IMR-90 (cell line): Measurements from ENCODE around the gene RC3H1. TPM values are rescaled to one million over a fixed set of nuclear protein-coding genes. Genes with fewer than 3 reads are reported as not detected.

Experiments used
- ATAC-seq: fragments of 200-7000 bp; cut with Tn5 transposase; 2 replicates; pipeline ENCODE4 v1.9.1; 2020; ENCODE audit warnings: low read depth, mild to moderate bottlenecking, moderate library complexity
- BruUV-seq: library from RNA; stranded (reverse); fragments of 400-500 nt; replicated peaks from 2 replicates; lab custom pipeline; 2021; lab: Mats Ljungman, UMichigan
- CTCF ChIA-PET: fragments of 300-600 bp; formaldehyde crosslinking; extraction: SDS; loops from one replicate; lab custom pipeline; 2021; ENCODE audit warnings: antibody characterized with exemption; lab: Yijun Ruan, JAX
- POLR2A ChIA-PET: fragments of 300-600 bp; sonication (Branson Sonifier 250); formaldehyde crosslinking; loops from one replicate; lab custom pipeline; 2022; ENCODE audit warnings: antibody characterized with exemption; ENCODE audit not compliant: unreplicated experiment; lab: Charles Lee
- DNase-seq: peaks from one replicate; pipeline ENCODE4 v3.0.0; 2013
- H2AFZ ChIP-seq: replicated peaks from 2 replicates; pipeline ENCODE3; 2013; ENCODE audit warnings: low read length, mild to moderate bottlenecking; ENCODE audit not compliant: poor library complexity
- H2AK5ac ChIP-seq: 2 replicates; pipeline ENCODE4 v1.6.1; 2013; ENCODE audit warnings: low read depth, low read length, inconsistent platforms
- H2AK9ac ChIP-seq: replicated peaks from 2 replicates; pipeline ENCODE3; 2013; ENCODE audit warnings: mild to moderate bottlenecking, low read depth, low read length, moderate library complexity; ENCODE audit not compliant: poor library complexity
- H2BK120ac ChIP-seq: 2 replicates; pipeline ENCODE4 v1.6.1; 2013; ENCODE audit warnings: low read depth, low read length, inconsistent platforms
- H2BK15ac ChIP-seq: 3 replicates; pipeline ENCODE4 v1.6.1; 2013; ENCODE audit warnings: low read depth, low read length, inconsistent platforms
- H2BK20ac ChIP-seq: 2 replicates; pipeline ENCODE4 v1.6.1; 2013; ENCODE audit warnings: low read depth, mild to moderate bottlenecking, inconsistent platforms, low read length, moderate library complexity
- H2BK5ac ChIP-seq: 2 replicates; pipeline ENCODE4 v1.6.1; 2013; ENCODE audit warnings: mild to moderate bottlenecking, low read depth, low read length, inconsistent platforms; ENCODE audit not compliant: poor library complexity, severe bottlenecking
- H3K14ac ChIP-seq: replicated peaks from 2 replicates; pipeline ENCODE4 v1.6.1; 2013; ENCODE audit warnings: low read depth, low read length, inconsistent platforms
- H3K18ac ChIP-seq: 2 replicates; pipeline ENCODE4 v1.6.1; 2013; ENCODE audit warnings: low read depth, low read length, control low read depth
- H3K23ac ChIP-seq: 2 replicates; pipeline ENCODE4 v1.6.1; 2013; ENCODE audit warnings: low read depth, low read length, inconsistent platforms
- H3K27ac ChIP-seq: 2 replicates; pipeline ENCODE4 v1.5.1; 2013; ENCODE audit warnings: mild to moderate bottlenecking, control low read depth, low read length; ENCODE audit not compliant: insufficient read depth
- H3K27me3 ChIP-seq: 2 replicates; pipeline ENCODE4 v1.6.1; 2013; ENCODE audit warnings: low read length; ENCODE audit not compliant: control insufficient read depth, insufficient read depth
- H3K36me3 ChIP-seq: 2 replicates; pipeline ENCODE4 v1.6.1; 2013; ENCODE audit warnings: low read length, mixed read lengths; ENCODE audit not compliant: control insufficient read depth, insufficient read depth
- H3K4ac ChIP-seq: 2 replicates; pipeline ENCODE4 v1.6.1; 2013; ENCODE audit warnings: low read depth, low read length, inconsistent platforms
- H3K4me1 ChIP-seq: 2 replicates; pipeline ENCODE4 v1.6.1; 2013; ENCODE audit warnings: low read length, mixed read lengths; ENCODE audit not compliant: control insufficient read depth, insufficient read depth
- H3K4me2 ChIP-seq: 2 replicates; pipeline ENCODE4 v1.6.1; 2013; ENCODE audit warnings: low read depth, mild to moderate bottlenecking, control low read depth, low read length, moderate library complexity
- H3K4me3 ChIP-seq: 2 replicates; pipeline ENCODE4 v1.5.1; 2013; ENCODE audit warnings: low read depth, mild to moderate bottlenecking, control low read depth, low read length, moderate library complexity; ENCODE audit not compliant: insufficient read depth
- H3K56ac ChIP-seq: 2 replicates; pipeline ENCODE4 v1.6.1; 2013; ENCODE audit warnings: low read length, inconsistent platforms; ENCODE audit not compliant: insufficient read depth; ENCODE audit errors: extremely low read depth
- H3K79me1 ChIP-seq, 2 experiments: 2 replicates each; pipeline ENCODE4 v1.6.1; 2013; ENCODE audit warnings: low read length in 2 of 2, inconsistent platforms in 1 of 2, low read depth in 1 of 2
- H3K9ac ChIP-seq: 2 replicates; pipeline ENCODE4 v1.6.1; 2013; ENCODE audit warnings: low read depth, low read length, control low read depth
- H3K9me1 ChIP-seq: 2 replicates; pipeline ENCODE4 v1.6.1; 2013; ENCODE audit warnings: low read length, inconsistent platforms; ENCODE audit not compliant: insufficient read depth
- H3K9me3 ChIP-seq: 2 replicates; pipeline ENCODE4 v1.6.1; 2013; ENCODE audit warnings: low read length; ENCODE audit not compliant: control insufficient read depth, insufficient read depth
- H4K20me1 ChIP-seq: 2 replicates; pipeline ENCODE4 v1.6.1; 2013; ENCODE audit warnings: low read length, inconsistent platforms; ENCODE audit not compliant: insufficient read depth
- H4K5ac ChIP-seq: 2 replicates; pipeline ENCODE4 v1.6.1; 2013; ENCODE audit warnings: mild to moderate bottlenecking, low read depth, low read length, control low read depth
- H4K8ac ChIP-seq, 2 experiments: 2 replicates each; pipeline ENCODE4 v1.6.1; 2013; ENCODE audit warnings: low read depth in 2 of 2, low read length in 2 of 2, control low read depth in 1 of 2, inconsistent platforms in 1 of 2
- H4K91ac ChIP-seq: 2 replicates; pipeline ENCODE4 v1.6.1; 2013; ENCODE audit warnings: low read depth, low read length, inconsistent platforms; ENCODE audit not compliant: insufficient read depth
- BHLHE40 ChIP-seq: fragments of 150-350 bp; IDR thresholded peaks from 2 replicates; pipeline ENCODE4 v1.6.1; 2016; ENCODE audit warnings: mild to moderate bottlenecking, low read depth, low read length
- CEBPB ChIP-seq: IDR thresholded peaks from 2 replicates; pipeline ENCODE4 v1.6.1; 2012; ENCODE audit warnings: low read depth, low read length, improper control_type of control experiment
- CHD1 ChIP-seq: IDR thresholded peaks from 2 replicates; pipeline ENCODE4 v1.6.1; 2012; ENCODE audit warnings: low read depth, low read length, improper control_type of control experiment
- FOS ChIP-seq: fragments of 150-350 bp; IDR thresholded peaks from 2 replicates; pipeline ENCODE4 v1.6.1; 2016; ENCODE audit warnings: low read depth, low read length
- MAFK ChIP-seq: IDR thresholded peaks from 2 replicates; pipeline ENCODE4 v1.6.1; 2012; ENCODE audit warnings: low read depth, low read length, improper control_type of control experiment
- MAZ ChIP-seq: IDR thresholded peaks from 2 replicates; pipeline ENCODE4 v1.6.1; 2012; ENCODE audit warnings: low read depth, mild to moderate bottlenecking, low read length, improper control_type of control experiment, moderate library complexity, borderline replicate concordance
- MXI1 ChIP-seq: IDR thresholded peaks from 2 replicates; pipeline ENCODE4 v1.6.1; 2012; ENCODE audit warnings: low read depth, mild to moderate bottlenecking, low read length, moderate library complexity, borderline replicate concordance
- NFE2L2 ChIP-seq: fragments of 150-350 bp; IDR thresholded peaks from 2 replicates; pipeline ENCODE4 v1.6.1; 2016; ENCODE audit warnings: low read depth, mild to moderate bottlenecking, low read length
- POLR2A ChIP-seq: IDR thresholded peaks from 2 replicates; pipeline ENCODE4 v1.6.1; 2012; ENCODE audit warnings: mild to moderate bottlenecking, low read depth, low read length
- RAD21 ChIP-seq: IDR thresholded peaks from 2 replicates; pipeline ENCODE4 v1.6.1; 2012; ENCODE audit warnings: low read length, improper control_type of control experiment
- RCOR1 ChIP-seq: IDR thresholded peaks from 2 replicates; pipeline ENCODE4 v1.6.1; 2012; ENCODE audit warnings: mild to moderate bottlenecking, low read length, improper control_type of control experiment; ENCODE audit not compliant: insufficient replicate concordance
- RFX5 ChIP-seq: IDR thresholded peaks from 2 replicates; pipeline ENCODE4 v1.8.0; 2012; ENCODE audit warnings: low read depth, mild to moderate bottlenecking, low read length, moderate library complexity
- SMC3 ChIP-seq: fragments of 150-350 bp; IDR thresholded peaks from 2 replicates; pipeline ENCODE4 v1.6.1; 2016; ENCODE audit warnings: low read depth, mild to moderate bottlenecking, antibody characterized with exemption, low read length, moderate library complexity
- WGBS, 2 experiments: methylation state at CpG; one replicate each; pipeline versions ENCODE4 v1.1.5 to v1.1.7; 2013; ENCODE audit warnings: missing lambda C conversion rate in 2 of 2; ENCODE audit not compliant: insufficient read length in 1 of 2; ENCODE audit errors: extremely low coverage in 2 of 2; 5-methylcytosine and 5-hydroxymethylcytosine counted together
- dilution Hi-C: fragments of 300-500 bp; cut with HindIII; formaldehyde crosslinking; loops from one replicate; pipeline ENCODE4 v1.14.3; 2018; ENCODE audit warnings: low sequenced_read_pairs; ENCODE audit not compliant: unreplicated experiment
- in situ Hi-C: fragments of 300-500 bp; cut with MboI; formaldehyde crosslinking; loops from 3 replicates; pipeline ENCODE4 v1.14.3; 2019; ENCODE audit warnings: low sequenced_read_pairs, inconsistent platforms, mixed read lengths
- intact Hi-C: fragments of 100-400 bp; cut with micrococcal nuclease; formaldehyde crosslinking; loops from 2 replicates; pipeline ENCODE4 v1.10.0; 2022
- polyA plus RNA-seq, 3 experiments: library from polyadenylated mRNA; depleted of rRNA; stranded (reverse); fragments of >200 nt; gene quantifications; 2 replicates each; pipeline ENCODE4 v1.2.3, GENCODE V29; 2012; ENCODE audit warnings: low replicate concordance in 1 of 3
- total RNA-seq: library from RNA; depleted of rRNA; stranded (reverse); fragments of >200 nt; gene quantifications from 2 replicates; pipeline ENCODE4 v1.2.3, GENCODE V29; 2012
- TF ChIP-seq, protein P1 (sequence below): fragments of 150-350 bp; IDR thresholded peaks from 2 replicates; pipeline ENCODE4 v1.6.1; 2017; ENCODE audit warnings: mild to moderate bottlenecking, antibody characterized with exemption, low read length, low read depth
- TF ChIP-seq, protein P2 (sequence below): fragments of 150-350 bp; IDR thresholded peaks from 2 replicates; pipeline ENCODE4 v1.6.1; 2016; ENCODE audit warnings: low read depth, mild to moderate bottlenecking, low read length, moderate library complexity, borderline replicate concordance
- TF ChIP-seq, protein P3 (sequence below): conservative IDR thresholded peaks from 2 replicates; pipeline ENCODE4 v1.5.1; 2012; ENCODE audit warnings: mild to moderate bottlenecking, low read depth, low read length, improper control_type of control experiment

The RC3H1 gene
- total and polyA plus RNA-seq, 2 of the 4 experiments (the other 2 are of a cell fraction): 5.1 to 39.3 TPM

DNA sequence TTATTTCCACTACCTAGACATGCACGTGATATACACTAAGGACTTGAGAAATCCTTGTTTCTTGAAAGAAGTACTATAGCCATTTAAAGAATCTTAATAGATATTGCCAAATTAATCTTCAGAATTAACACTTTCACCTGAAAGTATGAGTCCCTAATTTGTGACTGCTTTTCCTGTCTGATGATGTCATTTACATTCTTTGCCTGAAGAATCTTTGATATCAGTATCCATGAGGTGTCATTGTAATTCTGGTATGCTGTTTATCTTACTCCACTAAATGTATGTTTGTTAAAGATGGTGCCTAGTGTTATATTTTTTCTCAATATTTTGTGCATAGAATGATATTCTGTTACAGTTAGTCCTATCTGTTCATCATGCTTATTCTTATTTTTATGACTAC, 48.5 kb upstream of the RC3H1 start:
- no peak overlapping the region for H2BK120ac ChIP-seq
- WGBS, 2 experiments: no CpG with 5 or more reads among the region's 1 CpG
- H3K27me3 ChIP-seq: no peaks in the 10 kb centered on the region
- no peak overlapping the region for H2BK5ac ChIP-seq
- no peaks in the 10 kb centered on the region for H3K79me1 ChIP-seq
- intact Hi-C loops: loop anchor here (5.0 kb wide), 4 partner anchors 48 to 1328 kb away; partner anchors contain the start of gene RC3H1
- H3K18ac ChIP-seq: no peak overlapping the region
- no peak overlapping the region for H2AFZ ChIP-seq
- POLR2A ChIA-PET: no interaction called here
- CTCF ChIA-PET: no interaction called here
- H3K56ac ChIP-seq: no peak overlapping the region
- H3K4me1 ChIP-seq: no peaks in the 10 kb centered on the region
- H3K9me1 ChIP-seq: no peaks in the 10 kb centered on the region
- in situ Hi-C loops: loop anchor here (10.0 kb wide), 2 partner anchors 76 to 1326 kb away; no protein-coding TSS in a partner anchor
- no TSS peak for BruUV-seq
- no peak overlapping the region for H2BK15ac ChIP-seq
- no peak overlapping the region for H3K4me3 ChIP-seq
- no peak overlapping the region for H2AK9ac ChIP-seq
- H3K36me3 ChIP-seq: no peaks in the 10 kb centered on the region
- no peak overlapping the region for H3K14ac ChIP-seq
- no peaks in the 10 kb centered on the region for H4K20me1 ChIP-seq
- no peak overlapping the region for H4K8ac ChIP-seq
- no peak overlapping the region for H3K4ac ChIP-seq
- no peak overlapping the region for H2BK20ac ChIP-seq
- H4K5ac ChIP-seq: no peak overlapping the region
- no peak overlapping the region for H3K27ac ChIP-seq
- H4K91ac ChIP-seq: no peak overlapping the region
- H3K23ac ChIP-seq: no peak overlapping the region
- no peaks in the 10 kb centered on the region for H3K9me3 ChIP-seq
- ATAC-seq (no peak), DNase-seq (no peak)
- TF ChIP-seq RFX5 (no peak), MXI1 (no peak), RAD21 (no peak), MAZ (no peak), BHLHE40 (no peak), POLR2A (no peak), RCOR1 (no peak), SMC3 (no peak), NFE2L2 (no peak), MAFK (no peak), FOS (no peak), CHD1 (no peak), CEBPB (no peak)
- TF ChIP-seq, protein P1, sequence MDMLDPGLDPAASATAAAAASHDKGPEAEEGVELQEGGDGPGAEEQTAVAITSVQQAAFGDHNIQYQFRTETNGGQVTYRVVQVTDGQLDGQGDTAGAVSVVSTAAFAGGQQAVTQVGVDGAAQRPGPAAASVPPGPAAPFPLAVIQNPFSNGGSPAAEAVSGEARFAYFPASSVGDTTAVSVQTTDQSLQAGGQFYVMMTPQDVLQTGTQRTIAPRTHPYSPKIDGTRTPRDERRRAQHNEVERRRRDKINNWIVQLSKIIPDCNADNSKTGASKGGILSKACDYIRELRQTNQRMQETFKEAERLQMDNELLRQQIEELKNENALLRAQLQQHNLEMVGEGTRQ: no peak
- TF ChIP-seq, protein P2, sequence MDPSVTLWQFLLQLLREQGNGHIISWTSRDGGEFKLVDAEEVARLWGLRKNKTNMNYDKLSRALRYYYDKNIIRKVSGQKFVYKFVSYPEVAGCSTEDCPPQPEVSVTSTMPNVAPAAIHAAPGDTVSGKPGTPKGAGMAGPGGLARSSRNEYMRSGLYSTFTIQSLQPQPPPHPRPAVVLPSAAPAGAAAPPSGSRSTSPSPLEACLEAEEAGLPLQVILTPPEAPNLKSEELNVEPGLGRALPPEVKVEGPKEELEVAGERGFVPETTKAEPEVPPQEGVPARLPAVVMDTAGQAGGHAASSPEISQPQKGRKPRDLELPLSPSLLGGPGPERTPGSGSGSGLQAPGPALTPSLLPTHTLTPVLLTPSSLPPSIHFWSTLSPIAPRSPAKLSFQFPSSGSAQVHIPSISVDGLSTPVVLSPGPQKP: no peak
- TF ChIP-seq, protein P3, sequence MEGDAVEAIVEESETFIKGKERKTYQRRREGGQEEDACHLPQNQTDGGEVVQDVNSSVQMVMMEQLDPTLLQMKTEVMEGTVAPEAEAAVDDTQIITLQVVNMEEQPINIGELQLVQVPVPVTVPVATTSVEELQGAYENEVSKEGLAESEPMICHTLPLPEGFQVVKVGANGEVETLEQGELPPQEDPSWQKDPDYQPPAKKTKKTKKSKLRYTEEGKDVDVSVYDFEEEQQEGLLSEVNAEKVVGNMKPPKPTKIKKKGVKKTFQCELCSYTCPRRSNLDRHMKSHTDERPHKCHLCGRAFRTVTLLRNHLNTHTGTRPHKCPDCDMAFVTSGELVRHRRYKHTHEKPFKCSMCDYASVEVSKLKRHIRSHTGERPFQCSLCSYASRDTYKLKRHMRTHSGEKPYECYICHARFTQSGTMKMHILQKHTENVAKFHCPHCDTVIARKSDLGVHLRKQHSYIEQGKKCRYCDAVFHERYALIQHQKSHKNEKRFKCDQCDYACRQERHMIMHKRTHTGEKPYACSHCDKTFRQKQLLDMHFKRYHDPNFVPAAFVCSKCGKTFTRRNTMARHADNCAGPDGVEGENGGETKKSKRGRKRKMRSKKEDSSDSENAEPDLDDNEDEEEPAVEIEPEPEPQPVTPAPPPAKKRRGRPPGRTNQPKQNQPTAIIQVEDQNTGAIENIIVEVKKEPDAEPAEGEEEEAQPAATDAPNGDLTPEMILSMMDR: no peak
- no peak overlapping the region for H3K9ac ChIP-seq
- H3K4me2 ChIP-seq: no peak overlapping the region
- dilution Hi-C loops: no loop called here
- H2AK5ac ChIP-seq: no peak overlapping the region
